Stomach (tissue), 4 donors: ENCODE measurements around the gene GPR6.

Source experiments
- POLR2AphosphoS5 ChIP-seq, 3 donors: sonication (generic); formaldehyde crosslinking; IDR thresholded peaks; one replicate each; pipeline ENCODE4 v1.6.1; 2016; ENCODE audit warnings: antibody characterized with exemption in 3 of 3
- TF ChIP-seq, protein P1 (sequence below), 7 experiments: fragments of 450-650 bp in 4 of 7; fragments of 200-600 bp in 3 of 7; sonication (generic) in 3 of 7; IDR thresholded peaks; one replicate each; pipeline ENCODE4 v1.5.1; 2016 to 2019; ENCODE audit warnings: antibody characterized with exemption in 7 of 7, control low read depth in 2 of 7, mild to moderate bottlenecking in 1 of 7

DNA sequence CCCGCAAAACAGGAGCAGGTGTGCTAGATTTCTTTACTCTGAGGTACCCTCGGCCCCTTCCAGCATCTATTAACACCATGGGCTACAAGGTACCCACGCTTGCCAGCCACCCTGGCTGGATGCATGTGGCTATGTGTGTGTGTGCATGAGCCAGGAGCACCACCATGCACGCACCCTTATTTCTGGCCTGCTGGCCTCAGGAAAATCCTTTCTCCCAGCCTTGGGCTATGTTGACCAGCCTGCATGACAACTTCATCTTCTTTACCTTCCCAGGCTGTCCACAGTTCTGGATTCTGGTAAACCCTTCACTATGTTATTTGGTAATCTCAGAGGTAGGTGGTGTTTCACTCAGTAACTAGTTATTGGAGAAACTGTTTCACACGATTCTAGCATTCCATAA is 40.4 kb downstream of the GPR6 start:
- TF ChIP-seq POLR2AphosphoS5 (IDR thresholded peaks at IDR 0.05): no peak
- TF ChIP-seq, protein P1, sequence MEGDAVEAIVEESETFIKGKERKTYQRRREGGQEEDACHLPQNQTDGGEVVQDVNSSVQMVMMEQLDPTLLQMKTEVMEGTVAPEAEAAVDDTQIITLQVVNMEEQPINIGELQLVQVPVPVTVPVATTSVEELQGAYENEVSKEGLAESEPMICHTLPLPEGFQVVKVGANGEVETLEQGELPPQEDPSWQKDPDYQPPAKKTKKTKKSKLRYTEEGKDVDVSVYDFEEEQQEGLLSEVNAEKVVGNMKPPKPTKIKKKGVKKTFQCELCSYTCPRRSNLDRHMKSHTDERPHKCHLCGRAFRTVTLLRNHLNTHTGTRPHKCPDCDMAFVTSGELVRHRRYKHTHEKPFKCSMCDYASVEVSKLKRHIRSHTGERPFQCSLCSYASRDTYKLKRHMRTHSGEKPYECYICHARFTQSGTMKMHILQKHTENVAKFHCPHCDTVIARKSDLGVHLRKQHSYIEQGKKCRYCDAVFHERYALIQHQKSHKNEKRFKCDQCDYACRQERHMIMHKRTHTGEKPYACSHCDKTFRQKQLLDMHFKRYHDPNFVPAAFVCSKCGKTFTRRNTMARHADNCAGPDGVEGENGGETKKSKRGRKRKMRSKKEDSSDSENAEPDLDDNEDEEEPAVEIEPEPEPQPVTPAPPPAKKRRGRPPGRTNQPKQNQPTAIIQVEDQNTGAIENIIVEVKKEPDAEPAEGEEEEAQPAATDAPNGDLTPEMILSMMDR (IDR thresholded peaks at IDR 0.05): no peak
